GM12873 (cell line): Measurements from ENCODE around the gene SH3RF3.

Source experiments
- CTCF ChIP-seq: IDR thresholded peaks from 2 replicates; pipeline ENCODE4 v1.5.1; 2012; ENCODE audit warnings: low read depth, mild to moderate bottlenecking, moderate library complexity, low read length, control low read depth; ENCODE audit not compliant: insufficient read depth; ENCODE audit errors: missing control alignments

The SH3RF3 gene

GRCh38 chr2:109340381-109340780 is 211.4 kb downstream of the SH3RF3 start:
- TF ChIP-seq CTCF, result no peak

DNA sequence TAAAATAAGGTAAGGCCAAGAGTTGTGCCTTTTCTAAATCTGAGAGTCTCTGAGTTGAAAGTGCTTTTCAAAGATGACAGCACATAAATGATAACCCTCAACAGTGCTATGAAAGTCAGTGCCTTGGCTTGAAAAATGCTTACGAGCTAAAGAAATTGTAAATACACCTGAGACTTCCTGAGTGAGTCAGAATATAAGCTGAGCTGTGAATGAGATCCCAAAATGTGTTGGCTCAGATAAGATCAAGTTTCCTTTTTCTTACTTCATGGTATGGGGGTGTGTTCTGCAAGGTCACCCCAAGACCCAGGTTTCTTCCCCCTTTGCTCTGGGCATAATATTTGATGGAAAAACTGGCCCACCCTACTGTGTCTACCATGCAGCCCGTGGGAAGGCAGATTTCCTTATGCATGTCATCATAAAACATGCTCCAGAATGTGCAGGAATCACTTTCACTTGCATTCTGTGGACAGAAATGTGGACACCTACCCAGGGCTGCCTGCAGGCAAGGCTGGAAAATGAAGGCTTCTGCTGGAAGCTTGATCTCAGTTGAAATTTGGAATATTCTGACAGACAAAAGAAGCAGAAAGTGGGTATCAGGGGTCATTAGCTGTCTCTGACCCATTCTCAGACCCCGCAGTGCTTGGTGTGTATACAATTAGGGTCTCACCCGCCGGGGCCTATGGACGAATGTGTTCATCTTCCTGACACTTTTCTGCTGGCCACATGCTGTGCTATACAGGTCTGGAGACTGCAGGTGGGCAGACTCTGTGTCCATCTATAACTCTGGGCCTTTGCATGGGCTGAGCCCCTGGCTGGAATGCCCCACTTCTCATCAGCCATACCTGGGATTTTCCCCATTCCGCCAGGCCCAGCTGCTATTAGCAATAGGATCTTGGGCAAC is 212.6 kb downstream of the SH3RF3 start:
- no peak for TF ChIP-seq CTCF

GRCh38 chr2:109342256-109342850 is 213.3 kb downstream of the SH3RF3 start:
- TF ChIP-seq CTCF, result no peak

DNA sequence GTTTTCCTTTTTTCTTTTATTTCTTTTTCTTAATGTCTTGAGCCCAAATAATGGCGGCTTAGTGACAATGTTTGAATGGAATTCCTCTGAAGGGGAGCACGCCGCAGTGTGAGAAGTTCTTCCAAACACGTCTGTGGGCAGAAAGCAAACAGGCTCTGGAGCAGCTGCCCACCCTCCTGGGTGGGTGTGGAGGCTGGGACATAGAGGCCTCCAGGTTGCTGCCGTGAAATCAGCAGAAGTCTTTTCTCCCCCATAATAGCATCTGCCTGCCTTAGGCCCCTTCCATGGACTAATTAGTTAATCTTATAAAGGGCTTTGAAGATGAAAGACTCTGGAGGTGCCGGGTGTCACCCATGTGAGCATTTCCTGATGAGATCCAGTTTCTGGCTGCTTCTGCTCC is 213.9 kb downstream of the SH3RF3 start:
- no peak for TF ChIP-seq CTCF

DNA sequence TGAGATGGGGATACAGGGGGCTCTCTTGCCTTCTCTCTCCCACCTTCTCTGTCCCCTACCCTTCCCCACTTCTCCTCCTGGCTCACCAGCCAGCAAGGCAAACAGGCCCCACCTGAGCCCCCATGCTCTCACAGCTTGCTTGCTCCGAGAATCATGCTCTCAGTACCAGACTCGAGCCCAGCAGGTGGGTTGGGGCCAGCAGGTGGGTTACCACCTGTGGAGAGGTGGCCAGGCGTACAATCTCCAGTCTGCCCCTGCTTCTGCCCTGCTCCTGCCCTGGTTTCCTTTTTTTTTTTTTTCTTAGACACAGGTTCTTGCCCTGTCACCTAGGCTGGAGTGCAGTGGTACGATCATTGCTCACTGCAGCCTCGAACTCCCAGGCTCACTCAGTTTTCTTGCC is 214.5 kb downstream of the SH3RF3 start:
- TF ChIP-seq CTCF, result no peak

GRCh38 chr2:109344270-109344805 is 215.3 kb downstream of the SH3RF3 start:
- no peak for TF ChIP-seq CTCF

DNA sequence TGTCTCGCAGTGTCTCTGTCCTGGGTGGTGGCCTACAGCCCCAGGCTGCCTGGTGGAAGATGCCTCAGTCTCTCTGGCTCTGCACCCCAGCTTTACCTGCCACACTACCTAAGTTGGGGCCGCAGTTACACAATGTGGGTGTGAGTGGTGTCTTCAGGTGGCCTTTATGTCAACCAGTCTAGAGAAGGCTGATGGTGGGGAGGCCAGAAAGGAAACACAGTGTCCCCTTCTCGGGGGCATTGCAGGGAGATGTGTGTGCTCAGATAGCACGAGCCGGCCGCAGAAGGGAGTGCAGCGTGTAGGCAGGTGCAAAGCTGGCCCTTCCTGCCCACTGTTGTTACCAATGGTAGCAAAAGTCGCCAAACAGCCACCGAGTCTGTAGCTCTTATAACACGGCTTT is 216.1 kb downstream of the SH3RF3 start:
- TF ChIP-seq CTCF, result no peak
